ENCODE measurements around the gene SRCAP.

Gene SRCAP

GRCh38 chr16:30738984-30739951 is 40.3 kb downstream of the SRCAP start:
- Mint-ChIP-seq H3K4me3 (no peak overlapping the region), H3K27ac (no peak overlapping the region), H3K9me3 (no peaks in the 10 kb centered on the region), H3K27me3 (no peaks in the 10 kb centered on the region), H3K4me1 (ENCODE audit: low read depth in 2 of 2) (peaks cover 12% of the 10 kb centered on the region in 2 donors), H3K36me3 (ENCODE audit: insufficient read depth) (peaks cover 52% of the 10 kb centered on the region)
- no peak for DNase-seq
- no peak for ATAC-seq (replicated peaks)

GRCh38 chr16:30740364-30741251 is 41.6 kb downstream of the SRCAP start:
- H3K4me1 Mint-ChIP-seq (ENCODE audit: low read depth in 2 of 2) = peaks cover 12 to 15% of the 10 kb centered on the region in 2 donors
- no peak for ATAC-seq (replicated peaks)
- H3K4me3 Mint-ChIP-seq = no peak overlapping the region
- peak overlapping the region; percentile 3 to 68 for H3K27ac Mint-ChIP-seq
- peaks cover 39% of the 10 kb centered on the region for H3K36me3 Mint-ChIP-seq (ENCODE audit: insufficient read depth)
- no peaks in the 10 kb centered on the region for H3K27me3 Mint-ChIP-seq
- H3K9me3 Mint-ChIP-seq = no peaks in the 10 kb centered on the region
- no peak for DNase-seq

DNA sequence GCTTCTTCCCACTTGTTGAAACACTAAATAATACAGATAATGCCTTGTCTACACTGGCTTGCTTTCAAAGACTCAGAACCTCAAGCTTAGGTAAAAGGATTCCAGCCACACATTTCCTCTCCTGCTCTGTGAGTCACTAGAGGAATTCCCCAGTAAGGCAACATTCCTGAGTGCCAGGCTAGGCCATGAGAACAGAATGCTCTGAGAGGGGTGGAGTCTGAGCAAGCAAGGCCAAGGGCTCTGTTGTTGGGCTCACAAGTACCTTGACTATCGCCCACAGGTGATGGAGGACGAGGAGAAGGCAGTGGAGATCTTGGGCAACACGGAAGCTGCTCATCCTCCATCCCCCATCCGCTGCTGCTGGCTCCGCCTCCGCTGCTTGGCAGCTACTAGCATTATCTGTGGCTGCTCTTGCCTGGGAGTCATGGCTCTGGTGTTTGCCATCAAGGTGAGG is 42.5 kb downstream of the SRCAP start:
- ATAC-seq (replicated peaks) (no peak), DNase-seq (no peak)
- H3K27ac Mint-ChIP-seq = no peak overlapping the region
- H3K36me3 Mint-ChIP-seq (ENCODE audit: insufficient read depth) = peaks cover 32% of the 10 kb centered on the region
- H3K9me3 Mint-ChIP-seq = no peaks in the 10 kb centered on the region
- H3K4me3 Mint-ChIP-seq = no peak overlapping the region
- peaks cover 12 to 15% of the 10 kb centered on the region in 2 donors for H3K4me1 Mint-ChIP-seq (ENCODE audit: low read depth in 2 of 2)
- no peaks in the 10 kb centered on the region for H3K27me3 Mint-ChIP-seq

DNA sequence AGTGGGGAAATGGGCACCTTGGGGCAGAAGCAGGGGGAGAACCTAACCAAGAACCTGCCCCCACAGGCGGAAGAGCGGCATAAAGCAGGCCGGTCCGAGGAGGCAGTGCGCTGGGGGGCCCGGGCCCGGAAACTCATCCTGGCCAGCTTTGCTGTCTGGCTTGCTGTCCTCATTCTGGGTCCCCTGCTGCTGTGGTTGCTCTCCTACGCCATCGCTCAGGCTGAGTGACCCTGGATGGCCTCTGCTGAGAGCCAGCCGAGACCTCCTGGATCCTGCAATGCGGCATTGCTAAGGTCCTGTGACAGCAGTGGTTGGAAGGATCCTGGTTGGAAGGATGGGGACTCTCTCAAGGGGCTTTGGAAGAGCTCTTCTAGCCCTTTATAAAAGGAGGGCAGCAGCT is 44.7 kb downstream of the SRCAP start:
- Mint-ChIP-seq H3K9me3 (no peaks in the 10 kb centered on the region), H3K27ac (peak overlapping the region in 1 of 2 donors; percentile 47), H3K36me3 (ENCODE audit: insufficient read depth) (peaks cover 23% of the 10 kb centered on the region), H3K4me1 (ENCODE audit: low read depth in 2 of 2) (peaks cover 19 to 20% of the 10 kb centered on the region in 2 donors), H3K4me3 (no peak overlapping the region), H3K27me3 (no peaks in the 10 kb centered on the region)
- ATAC-seq (replicated peaks) (no peak), DNase-seq (no peak)

- Mint-ChIP-seq H3K27me3 (no peaks in the 10 kb centered on the region), H3K4me3 (no peak overlapping the region), H3K27ac (no peak overlapping the region), H3K4me1 (ENCODE audit: low read depth in 2 of 2) (peaks cover 20% of the 10 kb centered on the region in 2 donors), H3K36me3 (ENCODE audit: insufficient read depth) (peaks cover 24% of the 10 kb centered on the region), H3K9me3 (no peaks in the 10 kb centered on the region)
- DNase-seq = no peak
- ATAC-seq (replicated peaks) = no peak
Observed at GRCh38 chr16:30744183-30744582, 45.2 kb downstream of the SRCAP start.

GRCh38 chr16:30745082-30745481 is 46.1 kb downstream of the SRCAP start:
- Mint-ChIP-seq H3K27me3 (no peaks in the 10 kb centered on the region), H3K27ac (no peak overlapping the region), H3K4me1 (ENCODE audit: low read depth in 2 of 2) (peaks cover 27 to 28% of the 10 kb centered on the region in 2 donors), H3K4me3 (no peak overlapping the region), H3K36me3 (ENCODE audit: insufficient read depth) (peaks cover 30% of the 10 kb centered on the region), H3K9me3 (no peaks in the 10 kb centered on the region)
- DNase-seq = no peak
- ATAC-seq (replicated peaks) = no peak

DNA sequence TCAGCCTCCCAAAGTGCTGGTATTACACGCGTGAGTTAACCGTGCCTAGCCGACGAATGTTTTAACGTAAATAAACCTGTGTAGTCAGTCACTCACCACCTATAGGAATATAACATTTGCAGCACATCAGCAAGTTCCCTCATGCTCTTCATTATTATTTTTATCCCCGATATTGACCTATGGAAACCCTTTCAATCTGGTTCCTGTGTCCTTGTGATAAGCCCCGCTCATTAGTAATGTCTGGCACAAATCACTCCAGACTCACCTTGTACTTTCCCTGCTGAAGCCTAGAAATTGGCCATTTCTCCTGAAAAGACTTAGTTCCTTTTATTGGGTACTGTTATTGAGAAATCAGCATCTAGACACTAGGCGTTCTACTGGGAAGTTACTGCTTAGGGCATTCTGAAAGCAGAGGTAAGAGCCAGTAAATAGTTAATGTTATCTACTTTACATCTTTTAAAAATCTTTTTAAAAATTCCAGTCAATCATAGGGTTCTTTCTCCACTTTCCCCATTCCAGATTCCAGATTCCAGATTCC is 47.7 kb downstream of the SRCAP start:
- ATAC-seq (replicated peaks) (no peak), DNase-seq (no peak)
- H3K9me3 Mint-ChIP-seq = no peaks in the 10 kb centered on the region
- no peak overlapping the region for H3K4me3 Mint-ChIP-seq
- peaks cover 24 to 34% of the 10 kb centered on the region in 2 donors for H3K4me1 Mint-ChIP-seq (ENCODE audit: low read depth in 2 of 2)
- H3K27me3 Mint-ChIP-seq = no peaks in the 10 kb centered on the region
- peaks cover 31% of the 10 kb centered on the region for H3K36me3 Mint-ChIP-seq (ENCODE audit: insufficient read depth)
- peak overlapping the region in 1 of 2 donors; percentile 72 for H3K27ac Mint-ChIP-seq

GRCh38 chr16:30747331-30747730 is 48.4 kb downstream of the SRCAP start:
- Mint-ChIP-seq H3K4me3 (peak overlapping the region; percentile 93 to 95), H3K4me1 (ENCODE audit: low read depth in 2 of 2) (peaks cover 24 to 34% of the 10 kb centered on the region in 2 donors)
- DNase-seq = no peak

DNA sequence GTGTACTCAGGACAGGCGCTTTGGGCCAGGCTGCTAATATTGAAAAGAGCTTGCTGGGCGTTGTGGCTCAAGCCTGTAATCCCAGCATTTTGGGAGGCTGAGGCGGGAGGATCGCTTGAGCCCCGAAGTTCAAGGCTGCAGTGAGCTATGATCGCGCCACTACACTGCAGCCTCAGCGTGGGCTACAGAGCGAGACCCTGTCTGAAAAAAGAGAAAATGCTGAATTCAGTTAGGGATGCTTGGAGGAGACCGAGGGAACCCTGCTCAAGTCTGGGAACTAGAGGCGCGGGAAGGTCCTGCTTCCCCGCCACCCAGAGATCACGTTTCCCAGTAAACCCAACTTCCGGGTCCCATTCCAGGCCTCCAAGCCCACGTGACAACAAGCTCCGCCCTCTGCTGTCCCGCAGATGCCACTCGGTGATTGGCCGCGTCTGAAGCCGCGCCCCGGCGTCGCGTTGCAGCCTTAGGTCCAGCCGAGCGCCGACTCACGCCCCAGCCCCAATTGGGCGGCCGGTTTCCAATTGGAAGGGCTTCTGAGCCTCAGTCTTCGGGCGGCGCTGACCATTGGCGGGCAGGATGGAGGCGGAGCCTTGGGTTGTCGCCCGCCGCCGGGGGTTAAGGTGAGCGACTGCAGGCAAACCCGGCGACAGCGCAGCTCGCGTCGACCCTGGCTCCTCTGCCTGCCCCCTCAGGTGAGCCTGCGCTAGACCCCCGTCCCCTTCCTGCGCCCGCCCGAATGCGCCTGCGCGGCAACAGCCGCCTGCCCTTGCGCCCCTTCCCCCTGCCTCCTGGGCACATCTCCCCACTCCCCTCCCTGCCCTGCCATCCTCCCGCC is 49.0 kb downstream of the SRCAP start, which contains the start of gene PHKG2:
TSS of gene PHKG2 (plus strand) at position 627 of the 835 bp plus-strand sequence. CDS start 396 bp downstream, outside the sequence.
- Mint-ChIP-seq H3K27ac (peak within 1 kb of the TSS; percentile 53 to 72), H3K9me3 (no peaks in the 10 kb centered on the region), H3K4me3 (peak within 1 kb of the TSS; percentile 93 to 95), H3K36me3 (ENCODE audit: insufficient read depth) (peaks cover 34% of the 10 kb centered on the region), H3K27me3 (no peaks in the 10 kb centered on the region), H3K4me1 (ENCODE audit: low read depth in 2 of 2) (peaks cover 24 to 34% of the 10 kb centered on the region in 2 donors)
- ATAC-seq (replicated peaks) = peak; percentile 94
- DNase-seq = peak; percentile 91 to 94 (median 93)

More at GRCh38 chr16:30747331-30747730, 48.4 kb downstream of the SRCAP start:
- Mint-ChIP-seq H3K36me3 (ENCODE audit: insufficient read depth) (peaks cover 34% of the 10 kb centered on the region), H3K27ac (peak overlapping the region; percentile 53 to 72), H3K9me3 (no peaks in the 10 kb centered on the region), H3K27me3 (no peaks in the 10 kb centered on the region)
- ATAC-seq (replicated peaks) = no peak

DNA sequence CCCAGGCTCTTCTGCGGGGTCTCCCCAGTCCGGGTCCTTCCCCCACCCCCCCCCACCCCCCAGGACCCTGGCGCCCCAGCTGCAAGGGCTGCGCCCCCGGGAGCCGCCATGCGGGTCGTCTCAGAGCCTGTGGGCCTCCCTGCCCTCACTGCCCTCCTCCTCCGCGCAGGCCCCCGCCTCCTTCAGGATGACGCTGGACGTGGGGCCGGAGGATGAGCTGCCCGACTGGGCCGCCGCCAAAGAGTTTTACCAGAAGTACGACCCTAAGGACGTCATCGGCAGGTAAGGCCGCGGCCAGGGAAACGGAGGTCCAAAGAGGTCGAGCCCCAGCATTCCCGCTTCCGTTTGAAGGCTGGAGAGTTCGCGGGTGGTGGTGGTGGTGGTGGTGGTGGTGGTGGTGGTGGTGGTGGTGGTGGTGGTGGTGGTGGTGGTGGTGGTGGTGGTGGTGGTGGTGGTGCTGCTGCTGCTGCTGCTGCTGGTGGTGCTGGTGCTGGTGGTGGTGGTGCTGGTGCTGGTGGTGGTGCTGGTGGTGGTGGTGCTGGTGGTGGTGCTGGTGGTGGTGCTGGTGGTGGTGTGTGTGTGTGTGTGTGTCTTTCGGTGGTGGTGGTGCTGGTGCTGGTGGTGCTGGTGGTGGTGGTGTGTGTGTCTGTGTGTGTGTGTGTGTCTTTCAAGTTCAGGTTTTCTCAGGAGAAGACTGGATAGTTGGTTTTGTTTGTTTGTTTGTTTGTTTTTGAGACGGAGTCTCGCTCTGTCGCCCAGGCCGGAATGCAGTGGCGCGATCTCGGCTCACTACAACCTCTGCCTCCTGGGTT is 49.9 kb downstream of the SRCAP start:
- H3K4me1 Mint-ChIP-seq (ENCODE audit: low read depth in 2 of 2) = peaks cover 24 to 34% of the 10 kb centered on the region in 2 donors
- H3K27me3 Mint-ChIP-seq = no peaks in the 10 kb centered on the region
- no peaks in the 10 kb centered on the region for H3K9me3 Mint-ChIP-seq
- H3K4me3 Mint-ChIP-seq = peak overlapping the region; percentile 93 to 95
- peak in 2 of 3 experiments; percentile 20 to 25 for DNase-seq
- H3K27ac Mint-ChIP-seq = peak overlapping the region; percentile 53 to 72
- peak; percentile 22 for ATAC-seq (replicated peaks)
- H3K36me3 Mint-ChIP-seq (ENCODE audit: insufficient read depth) = peaks cover 40% of the 10 kb centered on the region

GRCh38 chr16:30750201-30750600 is 51.2 kb downstream of the SRCAP start:
- DNase-seq (no peak), ATAC-seq (replicated peaks) (no peak)
- no peaks in the 10 kb centered on the region for H3K27me3 Mint-ChIP-seq
- H3K9me3 Mint-ChIP-seq = no peaks in the 10 kb centered on the region
- peaks cover 21 to 34% of the 10 kb centered on the region in 2 donors for H3K4me1 Mint-ChIP-seq (ENCODE audit: low read depth in 2 of 2)
- peak overlapping the region in 1 of 2 donors; percentile 72 for H3K27ac Mint-ChIP-seq
- H3K4me3 Mint-ChIP-seq = peak overlapping the region; percentile 93 to 95
- H3K36me3 Mint-ChIP-seq (ENCODE audit: insufficient read depth) = peaks cover 52% of the 10 kb centered on the region

Measured in effector memory CD8-positive, alpha-beta T cell (primary cell).